Osteoblast (primary cell): ENCODE data around the gene CRADD. TPM values are rescaled to one million over a fixed set of nuclear protein-coding genes. Genes with fewer than 3 reads are reported as not detected.

Experiments
- DNase-seq: peaks from one replicate; pipeline ENCODE4 v3.0.0; 2011; ENCODE audit warnings: low spot score, mixed read lengths; ENCODE audit not compliant: insufficient read length; ENCODE audit errors: missing footprints
- H2AFZ ChIP-seq: 2 replicates; pipeline ENCODE4 v1.6.0; 2011; ENCODE audit warnings: mild to moderate bottlenecking, low read length
- H3K27ac ChIP-seq: 2 replicates; pipeline ENCODE4 v1.5.1; 2011; ENCODE audit warnings: mild to moderate bottlenecking, low read depth, low read length, moderate library complexity
- H3K27me3 ChIP-seq: 2 replicates; pipeline ENCODE4 v1.6.0; 2012; ENCODE audit warnings: mild to moderate bottlenecking, control low read depth, inconsistent platforms, low read length, moderate library complexity; ENCODE audit not compliant: insufficient read depth
- H3K36me3 ChIP-seq: 2 replicates; pipeline ENCODE4 v1.5.1; 2011; ENCODE audit warnings: mild to moderate bottlenecking, low read length, control low read depth, moderate library complexity; ENCODE audit not compliant: insufficient read depth
- H3K4me1 ChIP-seq: 2 replicates; pipeline ENCODE4 v1.5.1; 2011; ENCODE audit warnings: mild to moderate bottlenecking, low read length, control low read depth, moderate library complexity; ENCODE audit not compliant: insufficient read depth
- H3K4me2 ChIP-seq: 2 replicates; pipeline ENCODE4 v1.6.0; 2011; ENCODE audit warnings: mild to moderate bottlenecking, low read length; ENCODE audit not compliant: insufficient read depth
- H3K4me3 ChIP-seq: fragments of 200-600 bp; sonication (generic); 3 replicates; pipeline ENCODE4 v1.5.1; 2012; ENCODE audit warnings: mild to moderate bottlenecking, low read length, inconsistent platforms; ENCODE audit not compliant: insufficient read depth
- H3K79me2 ChIP-seq: 2 replicates; pipeline ENCODE4 v1.6.0; 2012; ENCODE audit warnings: mild to moderate bottlenecking, low read length, control low read depth, inconsistent platforms; ENCODE audit not compliant: insufficient read depth
- H3K9me3 ChIP-seq: 2 replicates; pipeline ENCODE4 v1.5.1; 2011; ENCODE audit warnings: low read depth, low read length, control low read depth
- H4K20me1 ChIP-seq: 2 replicates; pipeline ENCODE4 v1.6.0; 2012; ENCODE audit warnings: mild to moderate bottlenecking, low read length, control low read depth; ENCODE audit not compliant: insufficient read depth
- total RNA-seq: library from RNA; depleted of rRNA; stranded (reverse); fragments of >200 nt; gene quantifications from 2 replicates; pipeline ENCODE4 v1.2.3, GENCODE V29; 2012
- TF ChIP-seq, protein P1 (sequence below): IDR thresholded peaks from 2 replicates; pipeline ENCODE4 v1.5.1; 2011; ENCODE audit warnings: mild to moderate bottlenecking, low read depth, low read length, moderate library complexity; ENCODE audit errors: extremely low read depth

The CRADD gene
- total RNA-seq, 1 donor, result 15.6 TPM

DNA sequence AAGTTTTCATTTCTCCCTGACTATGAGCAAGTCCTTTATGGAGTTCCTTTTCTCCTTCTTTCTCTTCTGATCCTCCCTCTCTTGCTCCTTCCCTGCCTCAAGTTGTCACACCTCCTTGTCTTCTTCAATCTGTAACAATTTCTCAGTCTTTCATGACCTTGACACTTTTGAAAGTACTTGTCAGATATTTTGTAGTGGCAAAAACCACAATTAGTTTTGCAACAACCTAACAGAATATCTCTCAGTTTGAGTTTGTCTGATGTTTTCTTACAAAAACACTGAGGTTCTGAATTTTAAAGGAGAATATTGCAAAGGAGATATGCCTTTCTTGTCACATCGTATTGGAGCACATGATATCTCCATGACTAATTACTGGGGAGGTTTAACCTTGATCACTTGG is 4.1 kb upstream of the CRADD start:
- H3K4me3 ChIP-seq, result no peak overlapping the region
- no peaks in the 10 kb centered on the region for H3K27me3 ChIP-seq
- H3K79me2 ChIP-seq, result no peaks in the 10 kb centered on the region
- H4K20me1 ChIP-seq, result no peaks in the 10 kb centered on the region
- no peaks in the 10 kb centered on the region for H3K9me3 ChIP-seq
- no peak overlapping the region for H3K4me2 ChIP-seq
- H3K27ac ChIP-seq, result no peak overlapping the region
- H3K4me1 ChIP-seq, result peaks cover 2% of the 10 kb centered on the region
- TF ChIP-seq, protein P1, sequence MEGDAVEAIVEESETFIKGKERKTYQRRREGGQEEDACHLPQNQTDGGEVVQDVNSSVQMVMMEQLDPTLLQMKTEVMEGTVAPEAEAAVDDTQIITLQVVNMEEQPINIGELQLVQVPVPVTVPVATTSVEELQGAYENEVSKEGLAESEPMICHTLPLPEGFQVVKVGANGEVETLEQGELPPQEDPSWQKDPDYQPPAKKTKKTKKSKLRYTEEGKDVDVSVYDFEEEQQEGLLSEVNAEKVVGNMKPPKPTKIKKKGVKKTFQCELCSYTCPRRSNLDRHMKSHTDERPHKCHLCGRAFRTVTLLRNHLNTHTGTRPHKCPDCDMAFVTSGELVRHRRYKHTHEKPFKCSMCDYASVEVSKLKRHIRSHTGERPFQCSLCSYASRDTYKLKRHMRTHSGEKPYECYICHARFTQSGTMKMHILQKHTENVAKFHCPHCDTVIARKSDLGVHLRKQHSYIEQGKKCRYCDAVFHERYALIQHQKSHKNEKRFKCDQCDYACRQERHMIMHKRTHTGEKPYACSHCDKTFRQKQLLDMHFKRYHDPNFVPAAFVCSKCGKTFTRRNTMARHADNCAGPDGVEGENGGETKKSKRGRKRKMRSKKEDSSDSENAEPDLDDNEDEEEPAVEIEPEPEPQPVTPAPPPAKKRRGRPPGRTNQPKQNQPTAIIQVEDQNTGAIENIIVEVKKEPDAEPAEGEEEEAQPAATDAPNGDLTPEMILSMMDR, result no peak
- H2AFZ ChIP-seq, result no peak overlapping the region
- no peaks in the 10 kb centered on the region for H3K36me3 ChIP-seq
- no peak for DNase-seq

DNA sequence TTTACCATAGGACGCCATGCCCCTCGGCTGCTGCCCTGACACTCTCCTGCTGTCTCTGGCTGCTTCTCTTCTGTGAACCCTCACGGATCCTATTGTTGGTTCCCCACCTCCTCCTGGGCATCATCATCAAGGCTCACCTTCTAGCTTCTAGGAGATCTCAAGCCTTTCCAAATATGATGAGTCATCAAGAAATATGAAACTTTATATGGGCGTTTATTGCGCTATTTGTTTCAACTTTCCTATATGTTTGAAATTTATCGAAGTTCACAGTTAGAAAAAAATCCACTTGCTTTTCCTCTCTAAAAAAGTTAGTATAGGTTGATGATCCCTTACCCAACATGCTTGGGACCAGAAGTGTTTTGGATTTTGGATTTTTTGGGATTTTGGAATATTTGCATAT is 2.8 kb upstream of the CRADD start:
- no peak overlapping the region for H3K4me2 ChIP-seq
- no peak overlapping the region for H3K27ac ChIP-seq
- no peaks in the 10 kb centered on the region for H3K9me3 ChIP-seq
- TF ChIP-seq, protein P1, result no peak
- H3K27me3 ChIP-seq, result no peaks in the 10 kb centered on the region
- H3K79me2 ChIP-seq, result no peaks in the 10 kb centered on the region
- DNase-seq, result no peak
- no peak overlapping the region for H3K4me3 ChIP-seq
- no peaks in the 10 kb centered on the region for H4K20me1 ChIP-seq
- H2AFZ ChIP-seq, result no peak overlapping the region
- H3K4me1 ChIP-seq, result peaks cover 4% of the 10 kb centered on the region
- no peaks in the 10 kb centered on the region for H3K36me3 ChIP-seq

DNA sequence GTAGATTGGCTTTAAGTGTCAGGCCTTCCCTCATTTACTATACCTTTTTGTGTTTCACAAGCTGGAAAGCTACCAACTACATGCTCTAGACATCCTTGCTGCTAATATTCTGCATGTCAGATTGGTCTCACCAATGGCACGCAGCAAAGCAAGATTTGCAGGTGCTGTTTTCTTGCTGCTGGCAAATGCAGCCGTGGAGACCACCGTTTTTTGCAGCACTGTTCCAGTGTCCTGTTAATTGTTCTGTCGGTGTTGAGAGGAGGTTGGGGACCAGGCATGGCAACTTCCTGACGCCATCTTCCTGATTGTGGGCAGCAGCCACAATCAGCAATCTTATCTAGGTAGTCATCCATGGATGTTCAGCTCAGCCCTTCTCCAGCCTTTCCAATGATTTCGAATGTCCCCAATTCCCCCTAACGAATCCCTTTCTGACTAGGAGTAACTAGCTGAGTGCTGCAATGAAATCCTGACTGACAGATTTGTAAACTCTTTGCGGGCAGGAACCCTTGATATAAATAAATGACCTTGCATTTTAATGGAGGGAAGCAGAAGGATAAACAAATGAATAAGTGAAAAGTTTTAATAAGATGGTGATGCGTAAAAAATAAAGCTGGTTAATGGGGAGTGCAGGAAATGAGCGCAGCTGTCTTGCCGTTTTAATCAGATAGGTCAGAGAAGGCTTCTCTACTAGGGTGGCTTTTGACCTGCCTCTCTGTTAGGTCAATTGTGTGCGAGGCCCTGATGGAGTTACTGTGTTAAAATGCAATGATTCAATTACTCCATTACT is 574 bp upstream of the CRADD start:
- Histone ChIP-seq H2AFZ (peak overlapping the region; percentile 99), H4K20me1 (no peaks in the 10 kb centered on the region), H3K27ac (peak overlapping the region; percentile 96), H3K27me3 (no peaks in the 10 kb centered on the region), H3K4me2 (peak overlapping the region; percentile 95), H3K9me3 (no peaks in the 10 kb centered on the region), H3K4me3 (peak overlapping the region; percentile 78), H3K4me1 (peaks cover 4% of the 10 kb centered on the region), H3K36me3 (no peaks in the 10 kb centered on the region), H3K79me2 (no peaks in the 10 kb centered on the region)
- TF ChIP-seq, protein P1, result no peak
- DNase-seq, result no peak

DNA sequence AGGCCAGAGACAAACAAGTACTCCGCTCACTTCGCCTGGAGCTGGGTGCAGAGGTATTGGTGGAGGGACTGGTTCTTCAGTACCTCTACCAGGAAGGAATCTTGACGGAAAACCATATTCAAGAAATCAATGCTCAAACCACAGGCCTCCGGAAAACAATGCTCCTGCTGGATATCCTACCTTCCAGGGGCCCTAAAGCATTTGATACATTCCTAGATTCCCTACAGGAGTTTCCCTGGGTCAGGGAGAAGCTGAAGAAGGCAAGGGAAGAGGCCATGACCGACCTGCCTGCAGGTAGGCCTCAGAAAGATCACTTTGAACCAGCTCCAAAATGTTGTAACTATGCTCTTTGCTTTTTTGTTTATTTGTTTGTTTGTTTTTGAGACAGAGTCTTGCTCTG is 1.6 kb downstream of the CRADD start:
- Histone ChIP-seq H3K79me2 (no peaks in the 10 kb centered on the region), H3K36me3 (no peaks in the 10 kb centered on the region), H3K27me3 (no peaks in the 10 kb centered on the region), H4K20me1 (no peaks in the 10 kb centered on the region), H3K4me3 (no peak overlapping the region), H3K4me1 (peaks cover 4% of the 10 kb centered on the region), H3K27ac (no peak overlapping the region), H3K9me3 (no peaks in the 10 kb centered on the region), H2AFZ (no peak overlapping the region), H3K4me2 (no peak overlapping the region)
- TF ChIP-seq, protein P1, result no peak
- no peak for DNase-seq
